KMS-11 (cell line): ENCODE results near the gene SPTBN1.

Source experiments
- H2AFZ ChIP-seq: fragments of 200-600 bp; sonication (generic); 2 replicates; pipeline ENCODE4 v1.6.1; 2016; ENCODE audit warnings: antibody characterized with exemption, mixed run types, low read depth
- H3K27ac ChIP-seq: fragments of 200-600 bp; sonication (generic); 2 replicates; pipeline ENCODE4 v1.6.1; 2016; ENCODE audit warnings: mild to moderate bottlenecking, mixed run types
- H3K27me3 ChIP-seq: fragments of 200-600 bp; sonication (generic); 2 replicates; pipeline ENCODE4 v1.6.1; 2017; ENCODE audit warnings: mild to moderate bottlenecking, low read depth, mixed run types, moderate library complexity; ENCODE audit not compliant: insufficient read depth
- H3K36me3 ChIP-seq: fragments of 200-600 bp; sonication (generic); 2 replicates; pipeline ENCODE4 v1.6.1; 2017; ENCODE audit warnings: mild to moderate bottlenecking, mixed run types; ENCODE audit not compliant: insufficient read depth
- H3K4me1 ChIP-seq: fragments of 200-600 bp; sonication (generic); 2 replicates; pipeline ENCODE4 v1.6.1; 2016; ENCODE audit warnings: mild to moderate bottlenecking, low read depth, mixed run types; ENCODE audit not compliant: poor library complexity, severe bottlenecking
- H3K4me2 ChIP-seq: fragments of 200-600 bp; sonication (generic); 2 replicates; pipeline ENCODE4 v1.7.0; 2016; ENCODE audit warnings: mild to moderate bottlenecking, mixed run types
- H3K4me3 ChIP-seq: fragments of 200-600 bp; sonication (generic); IDR thresholded peaks from 2 replicates; pipeline ENCODE4 v1.6.1; 2017; ENCODE audit warnings: low read depth, low read length, mixed read lengths; ENCODE audit not compliant: insufficient read depth
- H3K79me2 ChIP-seq: fragments of 200-600 bp; sonication (generic); 2 replicates; pipeline ENCODE4 v1.6.1; 2016; ENCODE audit warnings: low read depth, mixed run types; ENCODE audit not compliant: insufficient read depth
- H3K9ac ChIP-seq: fragments of 200-600 bp; sonication (generic); 2 replicates; pipeline ENCODE4 v1.6.1; 2016; ENCODE audit warnings: mild to moderate bottlenecking, mixed run types
- H4K20me1 ChIP-seq: fragments of 200-600 bp; sonication (generic); 2 replicates; pipeline ENCODE4 v1.6.1; 2016; ENCODE audit warnings: mild to moderate bottlenecking, mixed run types; ENCODE audit not compliant: insufficient read depth
- TF ChIP-seq, protein P1 (sequence below): fragments of 200-600 bp; sonication (generic); conservative IDR thresholded peaks from 2 replicates; pipeline ENCODE4 v1.6.1; 2017; ENCODE audit warnings: low read depth, mild to moderate bottlenecking, antibody characterized with exemption, low read length, moderate library complexity, mixed read lengths

Gene SPTBN1

DNA sequence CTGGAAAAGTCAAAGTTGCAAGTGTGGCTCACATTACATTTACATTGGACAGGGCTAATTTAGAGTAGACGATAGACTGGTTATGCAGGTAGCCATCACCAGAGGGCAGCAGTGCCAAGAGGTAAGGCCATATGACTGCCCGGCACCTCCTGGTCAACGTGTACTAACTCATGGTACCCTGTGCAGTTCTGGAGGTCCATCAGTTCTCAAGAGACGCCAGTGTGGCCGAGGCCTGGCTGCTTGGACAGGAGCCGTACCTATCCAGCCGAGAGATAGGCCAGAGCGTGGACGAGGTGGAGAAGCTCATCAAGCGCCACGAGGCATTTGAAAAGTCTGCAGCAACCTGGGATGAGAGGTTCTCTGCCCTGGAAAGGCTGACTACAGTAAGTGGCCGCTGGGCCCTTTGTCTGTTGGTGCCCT, 201.5 kb downstream of the SPTBN1 start:
- TF ChIP-seq, protein P1, sequence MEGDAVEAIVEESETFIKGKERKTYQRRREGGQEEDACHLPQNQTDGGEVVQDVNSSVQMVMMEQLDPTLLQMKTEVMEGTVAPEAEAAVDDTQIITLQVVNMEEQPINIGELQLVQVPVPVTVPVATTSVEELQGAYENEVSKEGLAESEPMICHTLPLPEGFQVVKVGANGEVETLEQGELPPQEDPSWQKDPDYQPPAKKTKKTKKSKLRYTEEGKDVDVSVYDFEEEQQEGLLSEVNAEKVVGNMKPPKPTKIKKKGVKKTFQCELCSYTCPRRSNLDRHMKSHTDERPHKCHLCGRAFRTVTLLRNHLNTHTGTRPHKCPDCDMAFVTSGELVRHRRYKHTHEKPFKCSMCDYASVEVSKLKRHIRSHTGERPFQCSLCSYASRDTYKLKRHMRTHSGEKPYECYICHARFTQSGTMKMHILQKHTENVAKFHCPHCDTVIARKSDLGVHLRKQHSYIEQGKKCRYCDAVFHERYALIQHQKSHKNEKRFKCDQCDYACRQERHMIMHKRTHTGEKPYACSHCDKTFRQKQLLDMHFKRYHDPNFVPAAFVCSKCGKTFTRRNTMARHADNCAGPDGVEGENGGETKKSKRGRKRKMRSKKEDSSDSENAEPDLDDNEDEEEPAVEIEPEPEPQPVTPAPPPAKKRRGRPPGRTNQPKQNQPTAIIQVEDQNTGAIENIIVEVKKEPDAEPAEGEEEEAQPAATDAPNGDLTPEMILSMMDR: peak; percentile 73

DNA sequence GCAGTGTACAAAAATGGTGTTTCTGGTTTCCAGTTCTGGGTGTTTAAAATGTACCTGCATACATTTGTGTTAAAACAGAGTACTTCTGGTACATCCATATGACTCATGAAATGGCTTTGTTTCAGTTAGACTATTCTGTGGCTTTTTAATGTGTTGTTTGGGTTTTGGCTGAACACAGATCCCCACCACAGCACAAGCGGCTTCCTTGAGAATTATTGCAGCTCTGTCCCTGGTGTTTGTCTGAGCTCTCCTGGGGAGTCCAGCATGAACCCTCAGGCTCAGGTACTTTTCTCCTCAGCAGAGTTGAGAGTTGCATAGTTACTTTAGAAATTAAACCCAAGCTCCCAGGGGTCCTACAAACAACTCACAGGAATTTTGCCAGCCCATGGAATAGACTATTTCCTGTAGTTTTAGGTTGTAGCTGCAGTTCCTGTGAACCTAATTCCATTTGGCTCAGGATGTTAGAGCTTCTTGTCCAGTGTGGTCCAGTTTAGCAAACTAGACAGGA, 202.5 kb downstream of the SPTBN1 start:
- Histone ChIP-seq H3K79me2 (no peaks in the 10 kb centered on the region), H4K20me1 (no peaks in the 10 kb centered on the region), H3K4me1 (peaks cover 13% of the 10 kb centered on the region), H3K4me2 (no peak overlapping the region), H3K4me3 (no peak overlapping the region), H3K9ac (no peak overlapping the region), H3K36me3 (peaks cover 17% of the 10 kb centered on the region; the same call in 1 of the 2 replicates), H3K27me3 (no peaks in the 10 kb centered on the region), H3K27ac (no peak overlapping the region), H2AFZ (no peak overlapping the region)
- TF ChIP-seq, protein P1: no peak

More for the DNA sequence above, 201.5 kb downstream of the SPTBN1 start:
- Histone ChIP-seq H3K4me1 (peaks cover 13% of the 10 kb centered on the region), H2AFZ (no peak overlapping the region), H3K9ac (no peak overlapping the region), H3K27ac (no peak overlapping the region), H3K4me3 (no peak overlapping the region), H4K20me1 (no peaks in the 10 kb centered on the region), H3K4me2 (no peak overlapping the region), H3K79me2 (no peaks in the 10 kb centered on the region), H3K36me3 (peaks cover 21% of the 10 kb centered on the region; the same call in 1 of the 2 replicates), H3K27me3 (no peaks in the 10 kb centered on the region)

DNA sequence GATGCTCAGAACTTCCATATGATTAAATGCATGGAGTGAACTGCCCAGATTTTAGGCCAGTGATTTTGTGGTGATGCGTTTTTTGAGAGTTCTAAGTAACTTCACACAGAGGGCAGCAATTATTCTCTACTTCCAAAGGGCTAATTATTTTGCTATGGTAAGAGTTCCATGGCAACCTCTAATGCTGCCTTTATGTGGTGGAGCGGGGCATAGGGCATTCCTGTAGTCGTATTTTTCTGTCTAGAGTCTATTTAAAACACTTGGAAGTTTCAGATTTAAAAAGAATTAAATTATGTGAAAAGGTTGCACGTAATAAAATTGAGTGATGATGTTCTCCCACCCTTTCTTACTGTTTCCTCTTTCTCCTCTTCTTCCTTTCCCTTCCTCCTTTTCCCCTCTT, 203.4 kb downstream of the SPTBN1 start:
- Histone ChIP-seq H2AFZ (no peak overlapping the region), H3K4me2 (no peak overlapping the region), H3K4me1 (peaks cover 13% of the 10 kb centered on the region), H3K36me3 (peaks cover 13% of the 10 kb centered on the region; the same call in 1 of the 2 replicates), H3K79me2 (no peaks in the 10 kb centered on the region), H3K4me3 (no peak overlapping the region), H3K9ac (no peak overlapping the region), H4K20me1 (no peaks in the 10 kb centered on the region), H3K27me3 (no peaks in the 10 kb centered on the region), H3K27ac (no peak overlapping the region)
- TF ChIP-seq, protein P1: no peak

DNA sequence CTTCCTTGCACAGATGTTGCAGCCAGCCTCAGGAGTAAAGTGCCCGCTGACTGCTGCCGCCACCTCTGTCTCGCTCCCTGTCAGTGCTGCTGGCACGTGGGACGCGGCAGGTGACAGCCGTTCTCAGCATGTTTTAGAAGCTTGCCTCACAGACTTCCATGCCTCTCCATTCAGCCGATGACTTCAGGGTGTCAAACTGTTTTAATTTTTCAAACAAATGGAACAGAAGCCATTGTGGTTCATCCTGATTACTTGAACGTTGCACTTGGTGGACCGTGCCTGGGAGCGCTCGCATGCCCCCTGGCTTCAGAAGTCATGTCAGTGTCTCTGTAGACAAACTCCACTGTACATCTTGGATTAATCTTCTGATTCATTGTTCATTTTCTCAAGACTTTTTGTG, 204.6 kb downstream of the SPTBN1 start:
- H2AFZ ChIP-seq: no peak overlapping the region
- TF ChIP-seq, protein P1: no peak
- H3K36me3 ChIP-seq: peaks cover 14% of the 10 kb centered on the region; the same call in 1 of the 2 replicates

More for the DNA sequence above, 204.6 kb downstream of the SPTBN1 start:
- no peaks in the 10 kb centered on the region for H4K20me1 ChIP-seq
- H3K27me3 ChIP-seq: no peaks in the 10 kb centered on the region
- no peaks in the 10 kb centered on the region for H3K79me2 ChIP-seq
- no peak overlapping the region for H3K4me3 ChIP-seq
- H3K9ac ChIP-seq: no peak overlapping the region
- peaks cover 13% of the 10 kb centered on the region for H3K4me1 ChIP-seq
- no peak overlapping the region for H3K4me2 ChIP-seq
- H3K27ac ChIP-seq: no peak overlapping the region
